Renal cortex interstitium (tissue), 15 donors: ENCODE measurements around the gene CCDC82. TPM values are rescaled to one million over a fixed set of nuclear protein-coding genes. Genes with fewer than 3 reads are reported as not detected.
A peak's percentile ranks its signal among the peaks of the same experiment; 100 is the strongest.
"Not testable (repeated sequence)": the region's sequence is repeated elsewhere in the genome, so short reads cannot be mapped to it uniquely, and the experiment has no call there.

Experiments
- DNase-seq, 11 donors: peaks; one replicate each; pipeline ENCODE4 v3.0.0-alpha.2; 2013; ENCODE audit warnings: low read depth in 9 of 11, low spot score in 4 of 11; ENCODE audit errors: extremely low read depth in 1 of 11
- long read RNA-seq, 16 experiments: transcript quantifications; one replicate each; lab custom pipeline, GENCODE V29; 2026
- polyA plus RNA-seq, 3 donors: library from polyadenylated mRNA; unstranded; fragments of 120-200 nt; gene quantifications; one replicate each; pipeline ENCODE4 v1.2.1, GENCODE V29; 2013; ENCODE audit not compliant: insufficient read length in 3 of 3

CCDC82 gene
- 10 to 100 TPM; 45.3 to 58.4 (median 54.3) TPM for polyA plus RNA-seq
- long read RNA-seq, donor 1, full-length matches to known transcripts = 6 of 12 reads
- long read RNA-seq, donor 1, partial matches to known transcripts = 6 of 12 reads
- long read RNA-seq, donor 1, other reads (novel, unspliced or antisense) = 0 of 12 reads
- long read RNA-seq, donor 2, full-length matches to known transcripts = 5 of 26 reads
- long read RNA-seq, donor 2, partial matches to known transcripts = 21 of 26 reads
- long read RNA-seq, donor 2, other reads (novel, unspliced or antisense) = 0 of 26 reads
- long read RNA-seq, donor 3, full-length matches to known transcripts = 8 of 25 reads
- long read RNA-seq, donor 3, partial matches to known transcripts = 17 of 25 reads
- long read RNA-seq, donor 3, other reads (novel, unspliced or antisense) = 0 of 25 reads
- long read RNA-seq, donor 4, full-length matches to known transcripts = 8 of 14 reads
- long read RNA-seq, donor 4, partial matches to known transcripts = 6 of 14 reads
- long read RNA-seq, donor 4, other reads (novel, unspliced or antisense) = 0 of 14 reads
- long read RNA-seq, donor 5 = 0 reads
- long read RNA-seq, donor 6, full-length matches to known transcripts = 10 of 10 reads
- long read RNA-seq, donor 6, partial matches to known transcripts = 0 of 10 reads
- long read RNA-seq, donor 6, other reads (novel, unspliced or antisense) = 0 of 10 reads
- long read RNA-seq, donor 7, full-length matches to known transcripts = 9 of 24 reads
- long read RNA-seq, donor 7, partial matches to known transcripts = 15 of 24 reads
- long read RNA-seq, donor 7, other reads (novel, unspliced or antisense) = 0 of 24 reads
- long read RNA-seq, donor 8, full-length matches to known transcripts = 14 of 22 reads
- long read RNA-seq, donor 8, partial matches to known transcripts = 8 of 22 reads
- long read RNA-seq, donor 8, other reads (novel, unspliced or antisense) = 0 of 22 reads
- long read RNA-seq, donor 9, partial matches to known transcripts = 8 of 13 reads
- long read RNA-seq, donor 9, other reads (novel, unspliced or antisense) = 0 of 13 reads
- long read RNA-seq, donor 10, full-length matches to known transcripts = 10 of 24 reads
- long read RNA-seq, donor 10, partial matches to known transcripts = 14 of 24 reads
- long read RNA-seq, donor 10, other reads (novel, unspliced or antisense) = 0 of 24 reads
- long read RNA-seq, donor 11, transcript CCDC82-218 (10 exons, 2,754 nt) = major isoform, 6 of 14 reads
- long read RNA-seq, donor 11, partial matches to known transcripts = 7 of 14 reads
- long read RNA-seq, donor 11, other reads (novel, unspliced or antisense) = 0 of 14 reads
- long read RNA-seq, donor 12, full-length matches to known transcripts = 5 of 10 reads
- long read RNA-seq, donor 12, partial matches to known transcripts = 5 of 10 reads
- long read RNA-seq, donor 12, other reads (novel, unspliced or antisense) = 0 of 10 reads
- long read RNA-seq, donor 13 = 0 reads
- long read RNA-seq, donor 14, partial matches to known transcripts = 0 of 9 reads
- long read RNA-seq, donor 14, other reads (novel, unspliced or antisense) = 0 of 9 reads
- long read RNA-seq, donor 15, full-length matches to known transcripts = 5 of 5 reads
- long read RNA-seq, donor 15, partial matches to known transcripts = 0 of 5 reads
- long read RNA-seq, donor 15, other reads (novel, unspliced or antisense) = 0 of 5 reads
- long read RNA-seq, donor 16, full-length matches to known transcripts = 45 of 67 reads
- long read RNA-seq, donor 16, partial matches to known transcripts = 22 of 67 reads
- long read RNA-seq, donor 16, other reads (novel, unspliced or antisense) = 0 of 67 reads

GRCh38 chr11:96389720-96390487, at the start of gene CCDC82, which contains the start of gene JRKL:
Gene CCDC82, minus strand, starts transcription at chr11:96389912. Its CDS starts 5,165 bp downstream, at chr11:96384747.
Gene JRKL, plus strand, starts transcription at chr11:96390013. Its CDS starts 637 bp downstream, at chr11:96390650.
- DNase-seq = peak; percentile 89 to 97 (median 94)

- not testable (repeated sequence) for DNase-seq
Observed at GRCh38 chr11:96432654-96433053, 42.9 kb upstream of the CCDC82 start.

- DNase-seq = no peak
Observed at GRCh38 chr11:96430668-96431067, 41.0 kb upstream of the CCDC82 start.

GRCh38 chr11:96424693-96425092, 35.0 kb upstream of the CCDC82 start:
- DNase-seq = no peak

DNA sequence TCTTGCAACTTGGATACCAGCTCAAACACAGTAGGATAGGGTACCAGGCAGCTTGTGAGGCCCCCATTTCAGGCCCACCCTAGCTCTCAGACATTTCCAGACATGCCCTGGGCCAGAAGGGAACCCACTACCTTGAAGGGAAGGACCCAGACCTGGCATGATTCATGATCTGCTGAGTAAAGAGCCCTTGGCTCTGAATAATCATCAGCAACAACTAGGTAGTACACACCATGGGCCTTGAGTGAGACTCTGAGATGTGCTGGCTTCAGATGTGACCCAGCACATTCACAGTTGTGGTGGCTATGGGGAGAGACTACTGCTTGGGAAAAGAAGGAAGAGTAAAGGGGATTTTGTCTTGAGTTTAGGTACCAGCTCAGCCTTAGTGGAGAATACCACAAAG, 23.7 kb upstream of the CCDC82 start:
- no peak for DNase-seq

- DNase-seq = no peak
Observed at GRCh38 chr11:96412761-96413381, 23.2 kb upstream of the CCDC82 start.

DNA sequence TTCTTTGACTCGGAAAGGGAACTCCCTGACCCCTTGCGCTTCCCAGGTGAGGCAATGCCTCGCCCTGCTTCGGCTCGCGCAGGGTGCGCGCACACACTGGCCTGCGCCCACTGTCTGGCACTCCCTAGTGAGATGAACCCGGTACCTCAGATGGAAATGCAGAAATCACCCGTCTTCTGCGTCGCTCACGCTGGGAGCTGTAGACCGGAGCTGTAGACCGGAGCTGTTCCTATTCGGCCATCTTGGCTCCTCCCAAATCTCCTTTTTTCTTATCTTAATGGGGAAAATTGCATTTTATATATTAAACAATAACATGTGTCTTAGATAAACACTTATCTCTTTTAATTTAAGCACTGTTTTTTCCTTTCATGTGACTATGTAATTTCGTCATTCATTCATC, 21.7 kb upstream of the CCDC82 start:
- DNase-seq = not testable (repeated sequence)

DNA sequence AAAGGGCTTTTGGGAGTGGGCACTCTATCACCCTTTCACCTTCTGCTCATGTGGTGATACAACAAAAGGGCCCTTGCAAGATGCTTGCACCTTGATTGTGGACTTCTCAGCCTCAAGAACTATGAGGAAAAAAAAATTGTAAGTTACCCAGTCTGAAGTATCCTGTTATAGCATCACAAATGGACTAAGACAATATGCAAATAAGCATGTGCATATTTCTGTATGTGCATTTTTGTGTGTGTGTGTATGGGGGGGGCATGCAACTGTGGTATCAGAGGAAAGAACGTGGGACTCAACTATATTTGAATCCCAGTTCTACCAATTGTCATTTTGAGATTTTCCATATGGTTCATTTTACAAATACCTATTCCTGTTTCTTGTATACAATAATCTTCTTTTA, 11.0 kb upstream of the CCDC82 start:
- no peak for DNase-seq

- no peak for DNase-seq
Observed at GRCh38 chr11:96397863-96398262, 8.2 kb upstream of the CCDC82 start.

GRCh38 chr11:96396637-96397036, 6.9 kb upstream of the CCDC82 start:
- DNase-seq = no peak

DNA sequence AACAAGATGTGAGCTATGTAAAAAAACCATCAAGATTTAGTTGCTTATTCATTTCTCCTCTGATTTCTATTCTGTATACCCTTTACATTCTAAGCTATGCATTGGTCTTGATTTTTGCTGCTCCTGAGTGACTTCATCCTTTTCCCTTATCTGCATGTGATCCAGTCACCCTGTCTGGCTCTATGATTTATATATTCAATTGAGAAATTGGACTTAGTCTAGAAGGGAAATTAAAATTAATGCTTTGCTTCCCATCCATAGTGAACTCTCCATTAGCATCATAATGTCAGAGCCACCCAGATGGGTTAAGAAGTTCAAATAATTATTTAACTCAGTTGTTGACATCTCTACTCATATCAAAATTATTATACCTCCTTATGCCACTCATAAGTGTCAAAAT, 5.1 kb upstream of the CCDC82 start:
- DNase-seq = no peak

GRCh38 chr11:96393753-96394348, 4.1 kb upstream of the CCDC82 start:
- DNase-seq = peak in 4 of 11 donors; percentile 15 to 37 (median 20)

- DNase-seq = no peak
Observed at GRCh38 chr11:96391698-96392307, 2.1 kb upstream of the CCDC82 start.

DNA sequence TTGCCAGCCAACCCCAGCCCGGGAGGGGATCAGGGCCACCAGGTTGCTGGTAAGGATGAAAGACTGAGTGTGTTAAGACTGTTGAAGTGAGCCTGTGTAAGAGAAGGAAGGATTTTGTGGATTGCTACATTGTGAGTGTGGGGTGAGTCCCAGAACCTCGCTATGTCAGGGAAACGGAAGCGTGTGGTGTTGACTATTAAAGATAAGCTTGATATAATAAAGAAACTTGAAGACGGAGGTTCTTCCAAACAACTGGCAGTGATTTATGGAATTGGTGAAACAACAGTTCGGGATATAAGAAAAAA, 728 bp upstream of the CCDC82 start:
- DNase-seq = peak in 4 of 11 donors; percentile 4 to 15 (median 11)

GRCh38 chr11:96388891-96389719, 607 bp downstream of the CCDC82 start:
- DNase-seq = peak in 9 of 11 donors; percentile 49 to 78 (median 71)
